Suprapubic skin (tissue), 4 donors: ENCODE data around the gene ARL2.

Experiments
- EP300 ChIP-seq: sonication (generic); formaldehyde crosslinking; IDR thresholded peaks from one replicate; pipeline ENCODE4 v1.6.1; 2017; ENCODE audit warnings: antibody characterized with exemption
- POLR2A ChIP-seq, 2 donors: fragments of 450-650 bp; IDR thresholded peaks; one replicate each; pipeline ENCODE4 v1.6.1; 2017; ENCODE audit warnings: antibody characterized with exemption in 2 of 2, mild to moderate bottlenecking in 2 of 2, moderate library complexity in 2 of 2
- POLR2AphosphoS5 ChIP-seq, 3 donors: sonication (generic); formaldehyde crosslinking; IDR thresholded peaks; one replicate each; pipeline ENCODE4 v1.6.1; 2017; ENCODE audit warnings: antibody characterized with exemption in 3 of 3
- TF ChIP-seq, protein P1 (sequence below), 2 donors: fragments of 200-600 bp in 1 of 2; fragments of 450-650 bp in 1 of 2; sonication (generic) in 1 of 2; IDR thresholded peaks; one replicate each; pipeline ENCODE4 v1.5.1; 2016 to 2019; ENCODE audit warnings: antibody characterized with exemption in 2 of 2, mild to moderate bottlenecking in 1 of 2, moderate library complexity in 1 of 2

DNA sequence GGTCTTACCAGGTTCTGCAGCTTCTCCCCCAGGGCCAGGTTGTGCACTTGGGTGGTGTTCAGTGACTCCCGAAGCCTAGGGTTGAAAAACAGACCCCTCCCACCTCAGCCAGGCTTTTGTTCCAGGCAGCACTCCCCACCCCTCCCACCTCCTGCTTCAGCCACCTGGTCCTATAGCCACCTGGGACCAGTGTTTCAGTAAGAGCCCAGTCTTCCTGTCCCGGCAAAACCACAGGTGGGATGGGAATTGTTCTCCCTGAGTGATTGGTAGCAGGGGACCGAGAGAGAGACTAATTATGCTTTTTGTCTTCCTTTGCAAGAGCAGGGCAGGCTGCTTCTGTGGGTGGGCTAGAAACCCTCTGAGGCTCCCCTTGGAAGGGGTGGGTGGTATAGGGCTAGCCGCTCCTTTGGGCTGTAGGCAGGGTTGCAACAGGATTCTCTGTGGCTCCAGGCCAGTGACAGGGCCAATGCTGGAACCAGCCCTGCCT lies 52.9 kb downstream of the ARL2 start:
- no peak for TF ChIP-seq POLR2A (IDR thresholded peaks at IDR 0.05)
- TF ChIP-seq, protein P1, sequence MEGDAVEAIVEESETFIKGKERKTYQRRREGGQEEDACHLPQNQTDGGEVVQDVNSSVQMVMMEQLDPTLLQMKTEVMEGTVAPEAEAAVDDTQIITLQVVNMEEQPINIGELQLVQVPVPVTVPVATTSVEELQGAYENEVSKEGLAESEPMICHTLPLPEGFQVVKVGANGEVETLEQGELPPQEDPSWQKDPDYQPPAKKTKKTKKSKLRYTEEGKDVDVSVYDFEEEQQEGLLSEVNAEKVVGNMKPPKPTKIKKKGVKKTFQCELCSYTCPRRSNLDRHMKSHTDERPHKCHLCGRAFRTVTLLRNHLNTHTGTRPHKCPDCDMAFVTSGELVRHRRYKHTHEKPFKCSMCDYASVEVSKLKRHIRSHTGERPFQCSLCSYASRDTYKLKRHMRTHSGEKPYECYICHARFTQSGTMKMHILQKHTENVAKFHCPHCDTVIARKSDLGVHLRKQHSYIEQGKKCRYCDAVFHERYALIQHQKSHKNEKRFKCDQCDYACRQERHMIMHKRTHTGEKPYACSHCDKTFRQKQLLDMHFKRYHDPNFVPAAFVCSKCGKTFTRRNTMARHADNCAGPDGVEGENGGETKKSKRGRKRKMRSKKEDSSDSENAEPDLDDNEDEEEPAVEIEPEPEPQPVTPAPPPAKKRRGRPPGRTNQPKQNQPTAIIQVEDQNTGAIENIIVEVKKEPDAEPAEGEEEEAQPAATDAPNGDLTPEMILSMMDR (IDR thresholded peaks at IDR 0.05) = no peak
- TF ChIP-seq POLR2AphosphoS5 (IDR thresholded peaks at IDR 0.05) = no peak
- no peak for TF ChIP-seq EP300
